Measurements from ENCODE around the gene DENND5B. TPM values are rescaled to one million over a fixed set of nuclear protein-coding genes. Genes with fewer than 3 reads are reported as not detected.

DENND5B gene
- total and polyA plus RNA-seq, 4 donors = 4.5 to 23.1 (median 9.3) TPM

DNA sequence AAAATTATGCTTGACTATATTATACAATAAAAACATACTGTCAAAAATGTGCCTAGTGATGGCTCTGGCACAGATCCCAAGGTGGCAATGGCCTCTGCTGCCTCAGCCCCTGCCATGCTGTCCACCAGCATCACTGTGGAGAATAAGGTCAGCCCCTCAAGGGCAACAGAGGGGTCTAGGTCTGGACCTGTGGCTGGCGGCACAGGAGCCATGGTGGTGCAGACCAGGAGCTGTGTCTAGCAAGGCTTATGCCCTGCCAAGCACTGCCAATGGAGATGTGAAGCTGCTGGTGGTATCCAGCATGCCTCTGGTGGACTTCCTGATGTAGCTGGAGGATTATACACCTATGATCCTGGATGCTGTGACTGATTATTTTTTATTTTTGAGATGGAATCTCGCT, 125.9 kb downstream of the DENND5B start:
- no peak for DNase-seq (ENCODE audit: low spot score)
- no peaks in the 10 kb centered on the region for H3K27me3 ChIP-seq (ENCODE audit: control insufficient read depth in 4 of 4, insufficient read depth in 4 of 4, low read length in 3 of 4)
- no peak overlapping the region for H3K4me3 ChIP-seq (ENCODE audit: low read depth in 1 of 3, low read length in 3 of 3)
- H3K36me3 ChIP-seq (ENCODE audit: control insufficient read depth in 4 of 4, insufficient read depth in 3 of 4, low read depth in 1 of 4, low read length in 3 of 4) = peaks cover 0 to 2% (median 1%) of the 10 kb centered on the region in 4 donors
- no peak overlapping the region for H3K9ac ChIP-seq (ENCODE audit: low read depth in 1 of 2, low read length in 2 of 2)
- 96% methylated on average over 2 of the region's 2 CpGs for WGBS
- no peak for TF ChIP-seq YY1 (IDR thresholded peaks at IDR 0.05)
- no peak for TF ChIP-seq FOXA2 (IDR thresholded peaks at IDR 0.05)
- TF ChIP-seq RAD21 (IDR thresholded peaks at IDR 0.05) = no peak
- TF ChIP-seq SP1 (IDR thresholded peaks at IDR 0.05) = no peak
- H3K9me3 ChIP-seq (ENCODE audit: control insufficient read depth in 4 of 4, low read length in 3 of 4) = no peaks in the 10 kb centered on the region
- H3K27ac ChIP-seq (ENCODE audit: low read depth in 1 of 2, low read length in 2 of 2) = no peak overlapping the region
- H3K4me1 ChIP-seq (ENCODE audit: control insufficient read depth in 4 of 4, insufficient read depth in 4 of 4, low read length in 3 of 4) = no peaks in the 10 kb centered on the region

DNA sequence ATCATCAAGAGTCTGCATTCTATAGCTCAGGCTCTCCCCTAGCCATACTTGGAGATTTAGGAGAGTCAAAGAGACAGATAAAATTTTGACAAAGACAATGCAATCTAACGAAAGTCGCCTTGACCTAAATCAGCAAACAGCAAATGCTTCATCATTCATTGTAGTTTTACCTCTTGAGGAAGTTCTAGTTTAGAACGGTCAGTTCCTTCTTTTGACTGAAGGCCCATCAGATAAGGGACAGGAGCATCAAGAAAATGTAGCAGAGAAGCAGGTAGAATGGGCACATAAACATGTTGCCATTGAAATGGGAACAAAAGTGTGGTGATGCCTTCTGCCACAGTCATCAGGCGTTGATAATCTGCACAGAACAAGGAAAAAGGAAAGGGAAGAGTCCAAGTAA, 130.9 kb downstream of the DENND5B start:
- WGBS = 76% methylated on average over 4 of the region's 4 CpGs
- H3K36me3 ChIP-seq (ENCODE audit: control insufficient read depth in 4 of 4, insufficient read depth in 3 of 4, low read depth in 1 of 4, low read length in 3 of 4) = peaks cover 0 to 5% (median 2%) of the 10 kb centered on the region in 4 donors
- H3K9me3 ChIP-seq (ENCODE audit: control insufficient read depth in 4 of 4, low read length in 3 of 4) = no peaks in the 10 kb centered on the region
- no peaks in the 10 kb centered on the region for H3K27me3 ChIP-seq (ENCODE audit: control insufficient read depth in 4 of 4, insufficient read depth in 4 of 4, low read length in 3 of 4)
- no peaks in the 10 kb centered on the region for H3K4me1 ChIP-seq (ENCODE audit: control insufficient read depth in 4 of 4, insufficient read depth in 4 of 4, low read length in 3 of 4)
- H3K9ac ChIP-seq (ENCODE audit: low read depth in 1 of 2, low read length in 2 of 2) = no peak overlapping the region
- DNase-seq (ENCODE audit: low spot score) = no peak
- H3K4me3 ChIP-seq (ENCODE audit: low read depth in 1 of 3, low read length in 3 of 3) = no peak overlapping the region
- no peak for TF ChIP-seq FOXA1 (IDR thresholded peaks at IDR 0.05)
- no peak for TF ChIP-seq RXRA (IDR thresholded peaks at IDR 0.05)
- no peak for TF ChIP-seq NR2F2 (IDR thresholded peaks at IDR 0.05)
- no peak for TF ChIP-seq GABPA (IDR thresholded peaks at IDR 0.05 in 1 of 2, conservative IDR thresholded peaks at IDR 0.05 in 1 of 2)
- no peak for TF ChIP-seq SP1 (IDR thresholded peaks at IDR 0.05)
- TF ChIP-seq FOXA2 (IDR thresholded peaks at IDR 0.05) = no peak
- no peak for TF ChIP-seq HNF4G (IDR thresholded peaks at IDR 0.05)
- no peak for TF ChIP-seq JUND (IDR thresholded peaks at IDR 0.05)
- no peak for TF ChIP-seq MAX (IDR thresholded peaks at IDR 0.05)
- TF ChIP-seq, protein P1, sequence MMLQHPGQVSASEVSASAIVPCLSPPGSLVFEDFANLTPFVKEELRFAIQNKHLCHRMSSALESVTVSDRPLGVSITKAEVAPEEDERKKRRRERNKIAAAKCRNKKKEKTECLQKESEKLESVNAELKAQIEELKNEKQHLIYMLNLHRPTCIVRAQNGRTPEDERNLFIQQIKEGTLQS (IDR thresholded peaks at IDR 0.05) = no peak
- TF ChIP-seq REST (IDR thresholded peaks at IDR 0.05) = no peak
- no peak for TF ChIP-seq EGR1 (IDR thresholded peaks at IDR 0.05; ENCODE audit: low read depth in 2 of 2)
- no peak for TF ChIP-seq YY1 (IDR thresholded peaks at IDR 0.05)
- H3K27ac ChIP-seq (ENCODE audit: low read depth in 1 of 2, low read length in 2 of 2) = no peak overlapping the region

DNA sequence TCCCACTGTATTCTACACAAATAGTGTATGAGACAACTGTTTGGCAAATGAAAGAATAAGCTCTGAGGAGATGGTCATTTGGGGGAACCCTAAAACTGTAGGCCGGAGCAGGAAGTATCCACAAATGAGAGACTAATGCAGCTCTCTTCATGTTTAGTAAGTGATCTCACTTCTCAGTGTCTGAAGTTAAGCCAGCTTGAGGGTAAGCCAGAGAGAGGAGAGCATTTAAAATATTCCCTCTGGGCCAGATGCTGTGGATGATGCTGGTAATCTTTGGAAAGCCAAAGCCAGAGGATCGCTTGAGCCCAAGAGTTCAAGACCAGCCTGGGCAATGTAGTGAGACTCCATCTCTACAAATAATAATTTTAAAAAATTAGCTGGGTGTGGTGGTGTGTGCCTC, 134.4 kb downstream of the DENND5B start:
- TF ChIP-seq EGR1 (IDR thresholded peaks at IDR 0.05; ENCODE audit: low read depth in 2 of 2) = no peak
- TF ChIP-seq HNF4A (conservative IDR thresholded peaks at IDR 0.05) = no peak
- no peak for TF ChIP-seq YY1 (IDR thresholded peaks at IDR 0.05)
- TF ChIP-seq REST (IDR thresholded peaks at IDR 0.05) = no peak
- TF ChIP-seq TAF1 (conservative IDR thresholded peaks at IDR 0.05) = no peak
- no peak for TF ChIP-seq HNF4G (IDR thresholded peaks at IDR 0.05)
- no peak for TF ChIP-seq NR2F2 (IDR thresholded peaks at IDR 0.05)
- no peak for TF ChIP-seq RAD21 (IDR thresholded peaks at IDR 0.05)
- no peak for TF ChIP-seq FOXA1 (IDR thresholded peaks at IDR 0.05)
- no peak for TF ChIP-seq RXRA (IDR thresholded peaks at IDR 0.05)
- no peak for TF ChIP-seq MAX (IDR thresholded peaks at IDR 0.05)
- TF ChIP-seq, protein P1 (IDR thresholded peaks at IDR 0.05) = no peak
- no peak for TF ChIP-seq SP1 (IDR thresholded peaks at IDR 0.05)
- Histone ChIP-seq H3K27ac (ENCODE audit: low read depth in 1 of 2, low read length in 2 of 2) (no peak overlapping the region), H3K9ac (ENCODE audit: low read depth in 1 of 2, low read length in 2 of 2) (no peak overlapping the region), H3K4me1 (ENCODE audit: control insufficient read depth in 4 of 4, insufficient read depth in 4 of 4, low read length in 3 of 4) (no peaks in the 10 kb centered on the region), H3K9me3 (ENCODE audit: control insufficient read depth in 4 of 4, low read length in 3 of 4) (no peaks in the 10 kb centered on the region), H3K4me3 (ENCODE audit: low read depth in 1 of 3, low read length in 3 of 3) (no peak overlapping the region), H3K27me3 (ENCODE audit: control insufficient read depth in 4 of 4, insufficient read depth in 4 of 4, low read length in 3 of 4) (no peaks in the 10 kb centered on the region), H3K36me3 (ENCODE audit: control insufficient read depth in 4 of 4, insufficient read depth in 3 of 4, low read depth in 1 of 4, low read length in 3 of 4) (peaks cover 2 to 12% (median 8%) of the 10 kb centered on the region in 4 donors)
- DNase-seq (ENCODE audit: low spot score) = no peak
- 97% methylated on average over 2 of the region's 2 CpGs for WGBS

All from liver (tissue), 9 donors.